ENCODE measurements around the gene MN1. TPM values are rescaled to one million over a fixed set of nuclear protein-coding genes. Genes with fewer than 3 reads are reported as not detected.

MN1 gene
- polyA plus RNA-seq, 3 donors = 0.06 to 0.38 (median 0.29) TPM

DNA sequence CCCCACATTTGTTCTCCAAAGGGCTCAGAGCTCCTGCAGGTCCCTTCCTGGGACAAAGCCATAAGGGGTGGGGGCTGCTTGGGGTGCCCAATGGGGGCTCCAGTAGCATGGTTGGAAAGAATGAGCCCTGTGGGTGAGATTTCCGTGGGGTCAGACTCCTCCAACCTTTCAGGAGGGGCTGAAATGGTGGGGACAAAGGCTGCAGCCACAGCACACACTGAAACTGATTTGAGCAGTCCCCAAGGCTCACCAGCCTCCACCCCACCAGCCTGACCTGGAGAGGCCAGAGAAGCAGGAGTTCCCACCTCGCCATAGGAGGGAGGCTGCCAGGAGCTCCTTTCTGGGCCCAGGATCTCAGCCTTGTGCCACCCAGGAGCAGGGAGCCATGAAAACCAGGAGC, 69.2 kb downstream of the MN1 start:
- no CpG with 5 or more reads among the region's 2 CpGs for WGBS (ENCODE audit: insufficient coverage)
- H3K4me1 ChIP-seq (ENCODE audit: control insufficient read depth in 1 of 2, insufficient read depth in 2 of 2, low read length in 2 of 2) = peaks cover 17 to 19% of the 10 kb centered on the region in 2 donors
- H3K27ac Mint-ChIP-seq = no peak overlapping the region
- intact Hi-C loops (cut with micrococcal nuclease) = no loop called here
- no peaks in the 10 kb centered on the region for H4K20me1 ChIP-seq (ENCODE audit: insufficient read depth, low read length)
- no peak overlapping the region for H2AFZ ChIP-seq (ENCODE audit: insufficient read depth, low read depth, low read length, poor library complexity, severe bottlenecking)
- H3K4me1 Mint-ChIP-seq = peaks cover 18% of the 10 kb centered on the region
- peaks cover 0 to 2% of the 10 kb centered on the region in 2 donors for H3K9me3 ChIP-seq (replicated peaks in 1 of 2; ENCODE audit: control insufficient read depth in 1 of 2, insufficient read depth in 1 of 2, low read length in 2 of 2)
- peaks cover 0 to 1% (median 0%) of the 10 kb centered on the region in 3 donors for H3K27me3 Mint-ChIP-seq (ENCODE audit: low read depth in 3 of 3)
- H3K4me3 ChIP-seq (replicated peaks in 1 of 3; ENCODE audit: low read depth in 2 of 3, low read length in 3 of 3) = no peak overlapping the region
- no peak for DNase-seq
- no peak overlapping the region for H3K27ac ChIP-seq (ENCODE audit: low read depth in 1 of 2, low read length in 2 of 2)
- TF ChIP-seq CTCF (IDR thresholded peaks at IDR 0.05) = no peak
- no peak overlapping the region for H3K4me2 ChIP-seq (replicated peaks; ENCODE audit: extremely low read depth, low read length, poor library complexity, severe bottlenecking)
- H3K36me3 ChIP-seq (replicated peaks in 1 of 2; ENCODE audit: control insufficient read depth in 1 of 2, insufficient read depth in 2 of 2, low read length in 2 of 2) = no peaks in the 10 kb centered on the region
- H3K9ac ChIP-seq (ENCODE audit: insufficient read depth, low read length, poor library complexity, severe bottlenecking) = no peak overlapping the region
- no peak overlapping the region for H3K4me3 Mint-ChIP-seq
- H3K79me2 ChIP-seq (ENCODE audit: insufficient read depth, low read length) = no peaks in the 10 kb centered on the region
- H3K9me3 Mint-ChIP-seq = peaks cover 0 to 5% (median 3%) of the 10 kb centered on the region in 7 donors
- no peaks in the 10 kb centered on the region for H3K36me3 Mint-ChIP-seq
- no peaks in the 10 kb centered on the region for H3K27me3 ChIP-seq (ENCODE audit: control insufficient read depth in 2 of 2, insufficient read depth in 2 of 2, low read length in 2 of 2)

GRCh38 chr22:27731621-27732020, 69.9 kb downstream of the MN1 start:
- no peaks in the 10 kb centered on the region for H4K20me1 ChIP-seq (ENCODE audit: insufficient read depth, low read length)
- no peaks in the 10 kb centered on the region for H3K9me3 ChIP-seq (replicated peaks in 1 of 2; ENCODE audit: control insufficient read depth in 1 of 2, insufficient read depth in 1 of 2, low read length in 2 of 2)
- Mint-ChIP-seq H3K27ac (no peak overlapping the region), H3K4me1 (peaks cover 25% of the 10 kb centered on the region), H3K9me3 (peaks cover 0 to 2% (median under 1%) of the 10 kb centered on the region in 7 donors), H3K4me3 (no peak overlapping the region), H3K36me3 (no peaks in the 10 kb centered on the region), H3K27me3 (ENCODE audit: low read depth in 3 of 3) (peaks cover 0 to 1% (median 0%) of the 10 kb centered on the region in 3 donors)
- H3K9ac ChIP-seq (ENCODE audit: insufficient read depth, low read length, poor library complexity, severe bottlenecking) = no peak overlapping the region
- no peaks in the 10 kb centered on the region for H3K79me2 ChIP-seq (ENCODE audit: insufficient read depth, low read length)
- no peak for DNase-seq
- no peaks in the 10 kb centered on the region for H3K36me3 ChIP-seq (replicated peaks in 1 of 2; ENCODE audit: control insufficient read depth in 1 of 2, insufficient read depth in 2 of 2, low read length in 2 of 2)
- no peak overlapping the region for H3K4me3 ChIP-seq (replicated peaks in 1 of 3; ENCODE audit: low read depth in 2 of 3, low read length in 3 of 3)
- H3K27ac ChIP-seq (ENCODE audit: low read depth in 1 of 2, low read length in 2 of 2) = no peak overlapping the region
- intact Hi-C loops (cut with micrococcal nuclease) = no loop called here
- H2AFZ ChIP-seq (ENCODE audit: insufficient read depth, low read depth, low read length, poor library complexity, severe bottlenecking) = no peak overlapping the region
- 100% methylated on average over 1 of the region's 3 CpGs for WGBS (ENCODE audit: insufficient coverage)
- no peak overlapping the region for H3K4me2 ChIP-seq (replicated peaks; ENCODE audit: extremely low read depth, low read length, poor library complexity, severe bottlenecking)
- H3K4me1 ChIP-seq (ENCODE audit: control insufficient read depth in 1 of 2, insufficient read depth in 2 of 2, low read length in 2 of 2) = peaks cover 24 to 26% of the 10 kb centered on the region in 2 donors
- no peak for TF ChIP-seq CTCF (IDR thresholded peaks at IDR 0.05)
- H3K27me3 ChIP-seq (ENCODE audit: control insufficient read depth in 2 of 2, insufficient read depth in 2 of 2, low read length in 2 of 2) = no peaks in the 10 kb centered on the region

Measured in CD14-positive monocyte (primary cell).